ENCODE measurements around the gene MFSD12.

- no peak; the same call in 1 of the 2 replicates for TF ChIP-seq CTCF (conservative IDR thresholded peaks at IDR 0.05; ENCODE audit: low read depth, low read length)
- no peak for TF ChIP-seq EZH2 (IDR thresholded peaks at IDR 0.05; ENCODE audit: low read length, unreplicated experiment)
Measured at GRCh38 chr19:3526507-3527237, 30.7 kb downstream of the MFSD12 start.

Measured in PC-3 (cell line).